GM10847 (cell line): Measurements from ENCODE around the gene BAIAP2L2.

Experiments used
- POLR2A ChIP-seq: IDR thresholded peaks from 2 replicates; pipeline ENCODE4 v1.6.1; 2011; ENCODE audit not compliant: insufficient read length; ENCODE audit errors: extremely low read depth

The BAIAP2L2 gene

DNA sequence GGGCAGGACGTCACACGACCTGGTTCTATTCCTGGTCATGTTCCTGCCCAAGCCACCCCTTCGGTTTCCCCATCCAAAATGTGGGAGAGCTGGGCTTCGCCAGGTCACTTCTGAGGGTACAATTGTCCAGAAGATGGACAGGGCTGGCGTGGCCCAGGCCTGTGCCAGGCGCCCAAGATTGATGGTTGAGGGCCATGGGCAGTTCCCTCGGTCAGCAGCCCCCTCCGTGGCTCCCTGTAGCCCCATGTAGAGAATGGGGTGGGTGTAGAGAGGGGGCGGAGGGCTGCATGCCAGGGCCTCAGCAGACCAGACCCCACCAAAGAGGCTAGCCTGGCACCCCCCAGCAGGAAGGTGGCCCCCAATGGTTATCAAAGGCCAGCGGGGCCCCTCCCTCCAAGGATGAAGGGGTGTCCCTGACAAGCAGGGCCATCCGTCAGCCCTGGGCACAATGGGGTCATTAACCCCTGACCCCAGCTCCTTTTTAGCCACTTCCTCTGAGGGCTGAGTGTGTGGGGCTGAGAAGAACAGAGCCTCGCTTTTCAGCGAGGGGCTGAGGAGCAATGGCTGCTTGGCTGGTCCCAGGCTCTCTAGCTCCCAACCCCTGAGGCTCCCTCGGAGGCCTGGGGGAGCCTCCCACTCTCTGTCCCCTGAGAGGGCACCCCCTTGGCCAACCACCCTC lies 64.3 kb downstream of the BAIAP2L2 start:
- TF ChIP-seq POLR2A = no peak

DNA sequence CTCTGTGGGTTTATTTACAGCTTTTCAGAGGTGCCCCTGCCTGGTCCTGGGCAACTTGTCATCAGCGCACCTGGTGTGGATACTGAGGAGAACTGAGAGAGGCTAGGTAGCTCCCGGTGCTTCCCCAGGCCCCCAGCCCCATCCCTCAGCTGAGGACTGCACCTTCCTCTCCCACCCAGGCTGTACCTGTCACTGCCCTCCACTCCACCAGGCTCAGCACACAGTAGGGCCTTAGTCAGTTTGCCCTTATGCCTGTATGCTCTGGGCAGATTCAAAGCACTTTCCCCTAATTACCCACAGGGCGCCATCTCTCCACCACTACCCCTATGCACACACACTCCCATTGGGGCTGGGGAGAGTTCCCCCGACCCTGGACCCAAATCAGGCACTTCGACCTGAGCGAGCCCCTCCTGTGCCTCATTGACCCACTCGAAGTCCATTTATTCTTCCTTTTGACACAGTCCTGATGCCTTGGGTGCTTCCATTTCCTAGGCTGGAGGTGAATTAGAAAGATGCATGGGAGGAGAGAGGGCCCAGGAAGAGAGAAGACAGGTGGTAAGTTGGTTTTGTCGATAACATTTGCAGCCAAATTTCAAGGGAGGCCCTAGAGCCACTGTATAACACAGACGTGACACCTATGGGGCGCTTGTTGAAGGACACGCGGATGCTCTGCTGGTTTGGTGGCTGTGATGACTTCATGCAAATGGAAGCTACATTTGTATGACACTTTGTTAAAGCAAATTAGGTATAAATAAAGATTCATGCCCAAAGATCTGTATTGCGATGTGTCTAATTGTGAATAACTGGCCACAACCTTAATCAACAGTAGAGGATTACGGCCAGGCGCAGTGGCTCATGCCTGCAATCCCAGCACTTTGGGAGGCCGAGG lies 67.1 kb downstream of the BAIAP2L2 start:
- no peak for TF ChIP-seq POLR2A

DNA sequence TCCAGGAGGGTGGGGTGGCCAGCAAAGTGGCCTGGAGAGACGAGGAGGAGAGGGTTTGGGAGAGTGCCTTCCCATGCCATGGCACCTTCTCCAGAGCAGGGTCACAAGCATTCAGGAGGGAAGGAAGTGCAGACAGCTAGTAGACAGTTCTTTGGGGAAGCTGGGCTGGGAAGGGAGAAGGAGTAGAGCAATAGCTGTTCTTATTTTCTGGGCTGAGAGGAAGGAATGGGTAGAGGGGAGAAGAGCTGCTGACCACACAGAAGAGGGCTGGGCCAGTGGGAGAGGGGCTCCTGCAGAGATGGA lies 68.0 kb downstream of the BAIAP2L2 start:
- no peak for TF ChIP-seq POLR2A

DNA sequence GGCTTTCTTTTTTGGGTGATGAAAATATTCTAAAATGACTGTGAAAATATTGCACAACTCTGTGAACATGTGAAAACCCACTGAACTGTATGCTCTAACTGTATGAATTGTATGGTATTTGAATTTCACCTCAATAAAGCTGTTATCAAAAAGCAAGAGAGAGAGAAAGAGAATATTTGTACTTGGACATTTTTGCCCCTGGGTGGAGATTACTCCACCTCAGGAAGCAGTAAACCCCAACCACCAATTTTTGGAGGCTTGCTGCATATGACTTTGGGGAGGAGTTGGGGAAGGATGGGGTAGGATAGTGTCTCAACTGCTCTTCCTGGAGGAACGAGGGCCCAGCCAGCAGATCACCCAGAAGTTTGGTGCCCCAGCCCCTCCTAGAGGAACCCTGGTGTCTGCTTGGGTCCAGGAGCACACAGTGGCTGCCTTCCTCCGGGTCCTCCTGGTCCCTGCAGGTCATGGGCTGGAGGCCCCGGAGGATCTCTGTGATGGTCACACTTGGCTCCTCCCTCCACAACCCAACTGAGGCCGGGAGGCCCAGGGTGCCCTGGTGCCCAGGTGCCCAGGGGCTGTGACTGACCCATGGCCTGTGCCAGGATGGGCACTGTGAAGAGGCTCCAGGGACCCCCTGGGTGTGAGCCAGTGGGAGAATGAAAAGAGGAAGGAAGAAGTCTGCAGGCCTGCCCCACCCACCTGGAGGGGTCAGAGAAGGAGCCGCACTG lies 68.6 kb downstream of the BAIAP2L2 start:
- no peak for TF ChIP-seq POLR2A

DNA sequence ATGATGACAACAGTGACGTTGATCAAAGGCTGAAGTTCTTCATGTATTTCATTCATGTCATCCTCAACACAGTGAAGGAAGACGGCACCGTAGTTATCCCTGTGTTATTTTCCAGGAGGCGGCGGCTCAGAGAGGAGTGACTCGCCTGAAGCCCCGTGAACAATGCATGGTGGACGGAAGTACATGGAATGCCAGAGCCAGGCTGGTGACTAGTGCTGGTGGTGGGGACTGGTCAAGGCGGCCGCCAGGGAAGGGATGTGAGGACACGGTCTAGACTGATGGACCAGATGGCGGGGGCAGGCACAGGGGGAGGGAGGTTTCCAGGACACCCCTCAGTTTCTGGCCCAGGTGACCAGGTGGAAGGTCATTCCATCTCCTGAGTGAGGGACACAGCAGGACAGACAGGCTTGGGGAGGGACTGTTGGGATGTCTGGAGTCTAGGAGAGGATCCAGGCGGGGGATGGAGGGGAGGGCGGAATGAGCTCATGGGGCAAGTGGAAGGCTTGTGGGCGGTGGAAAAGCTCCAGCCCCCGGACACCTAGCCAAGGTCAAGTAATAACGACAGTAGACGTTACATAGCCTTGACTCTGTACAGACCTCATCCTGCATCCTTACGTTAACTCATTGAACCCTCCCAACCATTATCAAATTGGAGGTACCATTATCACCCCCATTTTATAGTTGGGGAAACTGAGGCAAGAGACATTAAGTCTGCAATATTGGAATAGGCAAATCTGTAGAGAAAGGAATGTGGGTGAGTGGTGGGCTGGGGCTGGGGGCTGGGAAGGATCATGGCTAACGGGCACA lies 69.3 kb downstream of the BAIAP2L2 start:
- no peak for TF ChIP-seq POLR2A

DNA sequence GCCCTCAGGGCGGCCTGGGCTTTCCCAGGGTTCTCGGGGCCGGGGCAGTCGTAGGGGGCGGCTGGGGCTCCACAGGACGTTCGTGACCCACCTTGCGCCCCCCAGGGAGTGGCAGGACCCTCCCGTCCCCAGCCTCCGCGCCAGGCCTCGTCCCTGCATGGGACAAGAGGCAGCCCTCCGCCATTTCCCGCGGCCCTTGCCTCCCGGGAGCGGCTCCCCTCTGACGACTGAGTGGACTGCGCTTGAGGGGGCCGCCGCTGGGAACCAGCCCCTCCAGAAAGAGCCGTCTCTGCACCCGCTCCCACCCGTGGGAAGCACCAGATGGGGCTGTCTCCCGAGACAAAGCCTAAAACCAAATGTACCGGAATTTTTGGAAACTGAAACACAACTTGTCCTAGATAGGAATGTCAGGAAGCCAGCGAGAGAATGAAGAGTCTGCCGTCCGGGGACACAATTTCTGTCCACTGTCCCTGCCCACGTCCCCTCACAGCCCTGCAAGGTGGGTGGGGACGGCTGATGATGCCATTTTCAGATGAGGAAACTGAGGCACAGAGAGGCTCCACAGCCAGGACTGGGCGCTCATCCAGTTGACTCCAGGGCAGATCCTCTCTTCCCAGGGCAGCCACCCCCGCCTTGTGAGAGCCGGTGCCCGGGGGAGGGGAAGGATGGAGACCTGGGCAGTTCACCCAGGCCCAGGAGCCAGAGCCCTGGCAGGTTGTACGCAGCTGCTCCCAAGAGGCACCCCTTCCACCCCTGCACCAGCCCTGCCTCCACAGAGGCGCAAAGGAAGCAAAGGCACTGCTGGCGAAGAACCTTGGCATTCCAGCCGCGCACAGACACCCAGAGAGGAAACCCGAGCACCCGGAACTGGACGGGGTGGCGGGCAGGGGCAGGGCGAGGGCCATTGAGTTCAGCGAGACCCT lies 71.3 kb downstream of the BAIAP2L2 start:
- TF ChIP-seq POLR2A = no peak

DNA sequence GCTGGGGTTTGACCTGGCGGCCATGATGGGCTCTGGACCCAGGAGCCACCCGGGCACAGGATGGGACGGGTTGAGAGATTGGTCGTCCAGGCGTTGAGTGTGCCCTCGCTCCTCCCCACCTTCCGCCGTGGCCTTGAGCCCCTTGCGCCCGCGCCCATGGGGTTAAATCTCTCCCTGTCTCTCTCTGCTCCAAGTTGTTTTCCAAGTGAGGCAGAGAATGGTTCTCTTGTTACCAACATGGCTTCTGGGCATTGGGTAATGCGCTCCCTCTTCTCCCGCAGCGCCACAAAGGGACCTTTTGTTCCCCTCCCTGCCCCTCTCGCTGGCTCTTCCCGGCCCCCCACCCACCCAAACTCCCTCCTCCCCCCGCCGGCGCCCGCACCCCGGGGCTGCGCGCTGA lies 72.1 kb downstream of the BAIAP2L2 start:
- no peak for TF ChIP-seq POLR2A

DNA sequence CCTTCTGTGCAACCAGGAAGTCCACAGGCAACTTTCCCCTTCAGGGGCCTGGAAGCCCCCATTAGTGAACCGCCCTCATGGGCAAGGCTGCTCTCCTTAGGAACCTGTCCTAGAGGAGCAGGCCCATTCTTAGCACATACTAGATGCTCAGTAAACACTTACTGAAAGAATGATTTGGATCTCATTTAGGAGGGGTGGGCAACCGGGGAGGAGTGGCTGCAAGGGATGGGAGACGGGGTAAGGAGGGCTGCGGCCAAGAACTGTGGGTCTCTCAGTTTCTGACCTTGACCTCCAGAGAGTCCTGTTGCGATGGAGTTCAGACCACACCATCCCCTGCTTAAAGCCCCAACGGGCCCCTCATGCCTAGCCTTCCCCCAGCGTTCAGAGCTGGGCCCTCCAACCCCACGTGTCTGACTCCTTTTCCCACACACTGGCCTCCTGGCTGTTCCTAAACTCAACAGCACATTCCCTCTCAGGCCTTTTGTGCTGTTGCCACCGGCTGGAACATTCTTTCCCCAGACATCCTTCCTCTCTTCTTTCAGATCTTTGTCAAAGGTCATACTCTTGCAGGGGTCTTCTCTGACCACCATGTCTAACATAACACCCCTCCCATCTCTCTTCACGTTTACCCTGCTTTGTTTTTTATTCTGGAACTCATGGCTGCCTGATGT lies 74.0 kb downstream of the BAIAP2L2 start:
- TF ChIP-seq POLR2A = no peak

DNA sequence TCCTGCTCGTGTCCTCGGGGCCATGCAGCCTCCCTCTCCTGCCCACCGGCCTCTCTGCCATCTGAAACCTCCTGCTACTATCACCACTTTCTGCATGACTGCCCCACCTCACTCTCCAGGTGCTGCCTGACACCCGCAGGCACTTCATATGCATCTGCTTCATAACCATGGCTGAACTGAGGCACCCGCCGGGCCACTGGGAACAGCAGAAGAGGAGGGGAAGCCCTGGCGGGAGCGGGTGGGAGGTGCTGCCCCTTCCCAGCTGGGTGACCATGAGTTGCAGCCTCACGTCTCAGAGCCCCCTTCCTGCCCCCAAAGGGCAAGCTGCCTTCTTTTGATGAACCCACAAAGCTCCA lies 75.0 kb downstream of the BAIAP2L2 start:
- TF ChIP-seq POLR2A = no peak
